NCI-H69 (cell line): ENCODE results near the gene GNAZ.
"Not testable (repeated sequence)": the region's sequence is repeated elsewhere in the genome, so short reads cannot be mapped to it uniquely, and the experiment has no call there.

Source experiments
- DNase-seq: peaks from one replicate; lab custom pipeline; 2025; lab: John Stamatoyannopoulos, UW

The GNAZ gene

GRCh38 chr22:23070418-23071229 is at the start of gene GNAZ:
Gene GNAZ (plus strand): TSS chr22:23070519. CDS start chr22:23095696, 25,177 bp downstream.
- peak; percentile 70 for DNase-seq

- no peak for DNase-seq
Measured at GRCh38 chr22:23020659-23021293, 49.5 kb upstream of the GNAZ start.

GRCh38 chr22:23021660-23022353 is 48.5 kb upstream of the GNAZ start:
- DNase-seq = not testable (repeated sequence)

- no peak for DNase-seq
Measured at GRCh38 chr22:23023294-23023693, 47.0 kb upstream of the GNAZ start.

GRCh38 chr22:23026777-23027176 is 43.5 kb upstream of the GNAZ start:
- no peak for DNase-seq

GRCh38 chr22:23027849-23028248 is 42.5 kb upstream of the GNAZ start:
- DNase-seq = not testable (repeated sequence)

- peak; percentile 39 for DNase-seq
Measured at GRCh38 chr22:23029521-23030228, 40.6 kb upstream of the GNAZ start.

- no peak for DNase-seq
Measured at GRCh38 chr22:23031381-23031780, 38.9 kb upstream of the GNAZ start.

- no peak for DNase-seq
Measured at GRCh38 chr22:23031786-23032185, 38.5 kb upstream of the GNAZ start.

GRCh38 chr22:23032658-23033057 is 37.7 kb upstream of the GNAZ start:
- DNase-seq = no peak

- DNase-seq = peak; percentile 39
Measured at GRCh38 chr22:23033116-23033905, 37.0 kb upstream of the GNAZ start.

- peak; percentile 62 for DNase-seq
Measured at GRCh38 chr22:23034621-23035556, 35.4 kb upstream of the GNAZ start.

GRCh38 chr22:23035557-23036277 is 34.6 kb upstream of the GNAZ start:
- DNase-seq = peak; percentile 39

GRCh38 chr22:23036684-23037428 is 33.5 kb upstream of the GNAZ start:
- DNase-seq = peak; percentile 98

GRCh38 chr22:23037429-23038333 is 32.6 kb upstream of the GNAZ start:
- DNase-seq = no peak

GRCh38 chr22:23038334-23038642 is 32.0 kb upstream of the GNAZ start:
- no peak for DNase-seq

- no peak for DNase-seq
Measured at GRCh38 chr22:23038902-23039301, 31.4 kb upstream of the GNAZ start.

- no peak for DNase-seq
Measured at GRCh38 chr22:23042179-23042578, 28.1 kb upstream of the GNAZ start.
